ENCODE measurements around the gene ZNF546.

ZNF546 gene

DNA sequence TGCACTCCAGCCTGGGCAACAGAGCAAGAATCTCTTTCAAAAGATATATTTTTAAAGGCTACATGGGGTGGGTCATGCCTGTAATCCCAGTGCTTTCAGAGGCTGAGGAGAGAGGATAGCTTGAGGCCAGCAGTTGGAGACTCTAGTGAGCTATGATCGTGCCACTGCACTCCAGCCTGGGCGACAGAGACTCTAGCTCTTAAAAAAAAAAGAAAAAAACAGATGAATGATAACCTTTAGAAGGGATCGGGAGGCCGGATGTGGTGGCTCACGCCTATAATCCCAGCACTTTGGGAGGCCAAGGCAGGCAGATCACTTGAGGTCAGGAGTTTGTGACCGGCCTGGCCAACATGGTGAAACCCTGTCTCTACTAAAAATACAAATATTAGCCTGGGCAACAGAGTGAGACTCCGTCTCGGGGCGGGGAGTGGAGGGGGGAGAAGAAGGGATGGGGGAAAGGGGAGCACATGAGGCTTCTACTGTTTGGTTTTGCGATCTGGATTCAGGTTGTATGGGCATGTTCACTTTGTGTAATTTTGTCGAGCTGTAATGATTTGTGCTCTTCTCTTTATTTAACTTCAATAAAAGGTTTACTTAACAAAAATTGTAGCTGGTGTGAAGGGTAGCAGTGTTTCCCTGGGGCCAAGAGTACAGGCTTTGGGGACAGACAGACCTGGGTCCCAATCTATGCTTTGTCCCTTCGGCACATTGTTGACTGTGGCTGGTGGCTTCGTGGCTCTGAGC is 27.0 kb upstream of the ZNF546 start:
- peak overlapping the region; percentile 90 to 91 for H3K27ac ChIP-seq

DNA sequence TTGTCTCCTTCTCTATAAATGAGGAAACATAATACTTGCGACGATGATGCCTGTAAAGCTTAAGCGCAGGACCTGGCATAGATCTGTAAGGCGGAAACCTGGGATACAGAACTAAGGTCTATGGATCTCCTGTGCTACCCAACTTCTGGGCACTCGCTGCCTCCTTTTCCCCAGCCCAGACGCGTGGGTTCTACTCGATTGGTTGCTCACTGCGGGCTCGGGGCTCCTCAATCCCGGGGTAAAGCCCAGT is 26.5 kb upstream of the ZNF546 start:
- TF ChIP-seq, protein P1, sequence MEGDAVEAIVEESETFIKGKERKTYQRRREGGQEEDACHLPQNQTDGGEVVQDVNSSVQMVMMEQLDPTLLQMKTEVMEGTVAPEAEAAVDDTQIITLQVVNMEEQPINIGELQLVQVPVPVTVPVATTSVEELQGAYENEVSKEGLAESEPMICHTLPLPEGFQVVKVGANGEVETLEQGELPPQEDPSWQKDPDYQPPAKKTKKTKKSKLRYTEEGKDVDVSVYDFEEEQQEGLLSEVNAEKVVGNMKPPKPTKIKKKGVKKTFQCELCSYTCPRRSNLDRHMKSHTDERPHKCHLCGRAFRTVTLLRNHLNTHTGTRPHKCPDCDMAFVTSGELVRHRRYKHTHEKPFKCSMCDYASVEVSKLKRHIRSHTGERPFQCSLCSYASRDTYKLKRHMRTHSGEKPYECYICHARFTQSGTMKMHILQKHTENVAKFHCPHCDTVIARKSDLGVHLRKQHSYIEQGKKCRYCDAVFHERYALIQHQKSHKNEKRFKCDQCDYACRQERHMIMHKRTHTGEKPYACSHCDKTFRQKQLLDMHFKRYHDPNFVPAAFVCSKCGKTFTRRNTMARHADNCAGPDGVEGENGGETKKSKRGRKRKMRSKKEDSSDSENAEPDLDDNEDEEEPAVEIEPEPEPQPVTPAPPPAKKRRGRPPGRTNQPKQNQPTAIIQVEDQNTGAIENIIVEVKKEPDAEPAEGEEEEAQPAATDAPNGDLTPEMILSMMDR (IDR thresholded peaks at IDR 0.05), result no peak
- H3K9me3 ChIP-seq, result no peaks in the 10 kb centered on the region
- peaks cover 4 to 21% (median 19%) of the 10 kb centered on the region in 4 donors for H3K4me1 ChIP-seq
- peak overlapping the region; percentile 90 to 91 for H3K27ac ChIP-seq
- H3K4me3 ChIP-seq, result peak overlapping the region; percentile 66 to 78
- intact Hi-C loops (cut with DNase I; ENCODE audit: low total_unique reads), result loop anchor here (5.0 to 10.0 kb wide), 2 partner anchors 123 to 176 kb away; partner anchors contain the start of gene FBL
- peaks cover 27 to 33% (median 30%) of the 10 kb centered on the region in 3 donors for H3K36me3 ChIP-seq
- DNase-seq, result no peak
- H3K27me3 ChIP-seq, result no peaks in the 10 kb centered on the region

More for the DNA sequence above, 27.0 kb upstream of the ZNF546 start:
- no peaks in the 10 kb centered on the region for H3K9me3 ChIP-seq
- no peak for DNase-seq
- peak overlapping the region; percentile 66 to 78 for H3K4me3 ChIP-seq
- TF ChIP-seq, protein P1 (IDR thresholded peaks at IDR 0.05), result no peak
- H3K36me3 ChIP-seq, result peaks cover 23 to 28% (median 27%) of the 10 kb centered on the region in 3 donors
- H3K4me1 ChIP-seq, result peaks cover 4 to 21% (median 19%) of the 10 kb centered on the region in 4 donors
- intact Hi-C loops (cut with DNase I; ENCODE audit: low total_unique reads), result loop anchor here (5.0 to 10.0 kb wide), 2 partner anchors 123 to 175 kb away; partner anchors contain the start of gene FBL
- no peaks in the 10 kb centered on the region for H3K27me3 ChIP-seq

DNA sequence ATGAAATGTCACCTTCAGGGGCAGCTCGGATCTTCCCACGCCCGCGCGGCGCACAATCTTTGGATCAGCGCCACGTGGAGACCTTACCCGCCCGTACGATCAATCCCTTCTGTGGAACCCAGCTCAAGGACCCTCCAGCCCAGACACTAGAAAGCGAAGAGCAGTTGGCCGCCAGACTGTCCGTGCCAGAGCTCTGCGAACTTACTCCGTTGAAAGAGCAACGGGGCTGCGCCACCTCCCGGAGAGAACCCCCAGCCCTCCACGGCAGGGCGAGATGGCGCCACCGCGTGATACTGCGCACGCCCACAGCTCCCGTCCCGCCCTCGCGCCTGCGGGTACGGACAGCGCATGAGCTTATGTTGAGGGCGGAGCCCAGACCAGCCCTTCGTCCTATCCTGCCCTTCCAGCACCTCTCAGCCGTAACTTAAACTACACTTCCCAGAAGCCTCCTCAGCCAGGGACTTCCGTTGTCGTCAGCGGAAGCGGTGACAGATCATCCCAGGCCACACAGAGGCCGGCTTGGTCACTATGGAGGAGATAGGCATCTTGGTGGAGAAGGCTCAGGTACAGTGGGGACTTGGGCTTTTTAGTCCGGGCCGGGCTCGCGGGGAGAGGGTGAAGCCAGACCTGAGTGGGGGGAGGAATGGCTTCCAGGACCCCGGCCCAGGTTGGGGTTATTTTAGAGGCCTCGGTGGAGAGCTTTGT is 26.0 kb upstream of the ZNF546 start, which contains the start of gene PSMC4:
Gene PSMC4 (plus strand): TSS at position 491 of the 705 bp plus-strand sequence. CDS start 38 bp downstream, at position 529.
- peaks cover 4 to 21% (median 19%) of the 10 kb centered on the region in 4 donors for H3K4me1 ChIP-seq
- DNase-seq, result peak; percentile 98 to 99
- H3K27ac ChIP-seq, result peak within 1 kb of the TSS; percentile 90 to 91
- TF ChIP-seq, protein P1 (IDR thresholded peaks at IDR 0.05), result peak; percentile 66 to 69
- no peaks in the 10 kb centered on the region for H3K9me3 ChIP-seq
- no peaks in the 10 kb centered on the region for H3K27me3 ChIP-seq
- H3K4me3 ChIP-seq, result peak within 1 kb of the TSS; percentile 66 to 78
- peaks cover 32 to 38% (median 34%) of the 10 kb centered on the region in 3 donors for H3K36me3 ChIP-seq
- intact Hi-C loops (cut with DNase I; ENCODE audit: low total_unique reads), result loop anchor here (5.0 to 10.0 kb wide), 2 partner anchors 124 to 176 kb away; partner anchors contain the start of gene FBL

DNA sequence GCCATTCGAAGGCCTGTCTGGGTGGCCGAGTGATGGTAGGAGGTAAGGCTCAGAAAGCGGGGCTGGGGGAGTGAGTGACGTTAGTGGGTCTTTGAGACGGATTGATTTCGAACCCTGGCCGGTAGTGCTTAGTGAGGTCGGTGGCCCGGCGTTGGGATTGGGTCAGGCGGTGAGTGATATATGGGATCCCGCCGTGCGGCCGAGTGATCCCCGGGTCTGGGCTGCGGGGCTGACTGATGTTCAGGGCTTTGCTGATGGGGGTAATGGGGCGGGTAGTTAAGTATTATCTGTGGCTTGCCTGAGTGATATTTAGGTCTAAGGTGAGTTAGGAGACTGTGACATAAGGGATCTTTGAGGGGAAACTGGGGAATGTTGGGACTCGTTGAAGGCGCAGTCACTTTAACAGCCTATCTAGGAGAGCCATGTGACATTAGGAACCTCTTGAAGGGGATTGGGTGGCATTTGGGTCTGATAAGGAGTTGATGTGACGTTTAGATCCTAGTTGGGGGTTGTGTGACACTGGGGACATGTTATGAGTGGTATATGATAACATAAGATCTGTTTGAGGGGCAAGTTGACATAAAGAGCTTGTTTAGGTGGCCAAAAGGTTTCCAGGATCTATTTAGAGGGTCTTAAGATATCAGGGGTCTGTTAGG is 25.4 kb upstream of the ZNF546 start:
- Histone ChIP-seq H3K9me3 (no peaks in the 10 kb centered on the region), H3K4me1 (peaks cover 4 to 21% (median 19%) of the 10 kb centered on the region in 4 donors), H3K27me3 (no peaks in the 10 kb centered on the region), H3K27ac (peak overlapping the region; percentile 90 to 91), H3K4me3 (peak overlapping the region; percentile 66 to 78), H3K36me3 (peaks cover 34 to 43% (median 35%) of the 10 kb centered on the region in 3 donors)
- no peak for DNase-seq
- intact Hi-C loops (cut with DNase I; ENCODE audit: low total_unique reads), result loop anchor here (5.0 to 10.0 kb wide), 2 partner anchors 124 to 177 kb away; partner anchors contain the start of gene FBL
- TF ChIP-seq, protein P1 (IDR thresholded peaks at IDR 0.05), result no peak

Measured in tibial artery (tissue), 4 donors.